Measurements from ENCODE around the gene GLRA2.

GLRA2 gene

GRCh38 chrX:14758029-14758491 lies 228.7 kb downstream of the GLRA2 start:
- Histone ChIP-seq H3K36me3 (ENCODE audit: control insufficient read depth in 1 of 2, insufficient read depth in 2 of 2, low read length in 2 of 2) (no peaks in the 10 kb centered on the region), H3K9ac (ENCODE audit: low read depth in 1 of 2, low read length in 2 of 2) (no peak overlapping the region), H3K27me3 (ENCODE audit: control insufficient read depth in 1 of 2, insufficient read depth in 2 of 2, low read length in 2 of 2) (no peaks in the 10 kb centered on the region), H3K27ac (ENCODE audit: low read depth, low read length) (no peak overlapping the region), H3K4me3 (ENCODE audit: low read depth in 1 of 2, low read length in 2 of 2) (no peak overlapping the region), H3K9me3 (ENCODE audit: control insufficient read depth in 1 of 2, low read length in 2 of 2) (no peaks in the 10 kb centered on the region), H3K4me1 (ENCODE audit: control insufficient read depth in 1 of 2, insufficient read depth in 2 of 2, low read length in 2 of 2) (no peaks in the 10 kb centered on the region)

GRCh38 chrX:14775416-14775815 lies 246.1 kb downstream of the GLRA2 start:
- Histone ChIP-seq H3K4me3 (ENCODE audit: low read depth in 1 of 2, low read length in 2 of 2) (no peak overlapping the region), H3K9ac (ENCODE audit: low read depth in 1 of 2, low read length in 2 of 2) (no peak overlapping the region), H3K27ac (ENCODE audit: low read depth, low read length) (no peak overlapping the region)

GRCh38 chrX:14776901-14777300 lies 247.6 kb downstream of the GLRA2 start:
- Histone ChIP-seq H3K9ac (ENCODE audit: low read depth in 1 of 2, low read length in 2 of 2) (no peak overlapping the region), H3K36me3 (ENCODE audit: control insufficient read depth in 1 of 2, insufficient read depth in 2 of 2, low read length in 2 of 2) (no peaks in the 10 kb centered on the region), H3K27me3 (ENCODE audit: control insufficient read depth in 1 of 2, insufficient read depth in 2 of 2, low read length in 2 of 2) (no peaks in the 10 kb centered on the region), H3K4me3 (ENCODE audit: low read depth in 1 of 2, low read length in 2 of 2) (no peak overlapping the region), H3K4me1 (ENCODE audit: control insufficient read depth in 1 of 2, insufficient read depth in 2 of 2, low read length in 2 of 2) (no peaks in the 10 kb centered on the region), H3K27ac (ENCODE audit: low read depth, low read length) (no peak overlapping the region), H3K9me3 (ENCODE audit: control insufficient read depth in 1 of 2, low read length in 2 of 2) (no peaks in the 10 kb centered on the region)

More at GRCh38 chrX:14775416-14775815, 246.1 kb downstream of the GLRA2 start:
- Histone ChIP-seq H3K27me3 (ENCODE audit: control insufficient read depth in 1 of 2, insufficient read depth in 2 of 2, low read length in 2 of 2) (no peaks in the 10 kb centered on the region), H3K9me3 (ENCODE audit: control insufficient read depth in 1 of 2, low read length in 2 of 2) (no peaks in the 10 kb centered on the region), H3K36me3 (ENCODE audit: control insufficient read depth in 1 of 2, insufficient read depth in 2 of 2, low read length in 2 of 2) (no peaks in the 10 kb centered on the region), H3K4me1 (ENCODE audit: control insufficient read depth in 1 of 2, insufficient read depth in 2 of 2, low read length in 2 of 2) (no peaks in the 10 kb centered on the region)

GRCh38 chrX:14777525-14777924 lies 248.2 kb downstream of the GLRA2 start:
- Histone ChIP-seq H3K27ac (ENCODE audit: low read depth, low read length) (no peak overlapping the region), H3K4me1 (ENCODE audit: control insufficient read depth in 1 of 2, insufficient read depth in 2 of 2, low read length in 2 of 2) (no peaks in the 10 kb centered on the region), H3K4me3 (ENCODE audit: low read depth in 1 of 2, low read length in 2 of 2) (no peak overlapping the region)

GRCh38 chrX:14779580-14779979 lies 250.2 kb downstream of the GLRA2 start:
- Histone ChIP-seq H3K27me3 (ENCODE audit: control insufficient read depth in 1 of 2, insufficient read depth in 2 of 2, low read length in 2 of 2) (no peaks in the 10 kb centered on the region), H3K4me3 (ENCODE audit: low read depth in 1 of 2, low read length in 2 of 2) (no peak overlapping the region), H3K36me3 (ENCODE audit: control insufficient read depth in 1 of 2, insufficient read depth in 2 of 2, low read length in 2 of 2) (no peaks in the 10 kb centered on the region)

More at GRCh38 chrX:14777525-14777924, 248.2 kb downstream of the GLRA2 start:
- H3K36me3 ChIP-seq (ENCODE audit: control insufficient read depth in 1 of 2, insufficient read depth in 2 of 2, low read length in 2 of 2): no peaks in the 10 kb centered on the region
- no peaks in the 10 kb centered on the region for H3K27me3 ChIP-seq (ENCODE audit: control insufficient read depth in 1 of 2, insufficient read depth in 2 of 2, low read length in 2 of 2)
- no peaks in the 10 kb centered on the region for H3K9me3 ChIP-seq (ENCODE audit: control insufficient read depth in 1 of 2, low read length in 2 of 2)
- no peak overlapping the region for H3K9ac ChIP-seq (ENCODE audit: low read depth in 1 of 2, low read length in 2 of 2)

More at GRCh38 chrX:14779580-14779979, 250.2 kb downstream of the GLRA2 start:
- Histone ChIP-seq H3K27ac (ENCODE audit: low read depth, low read length) (no peak overlapping the region), H3K9ac (ENCODE audit: low read depth in 1 of 2, low read length in 2 of 2) (no peak overlapping the region), H3K9me3 (ENCODE audit: control insufficient read depth in 1 of 2, low read length in 2 of 2) (no peaks in the 10 kb centered on the region), H3K4me1 (ENCODE audit: control insufficient read depth in 1 of 2, insufficient read depth in 2 of 2, low read length in 2 of 2) (no peaks in the 10 kb centered on the region)
